Neuronal stem cell (in vitro differentiated cells): ENCODE data around the gene COX8A.

ENCODE experiments used
- DNase-seq: peaks from one replicate; pipeline ENCODE4 v3.0.0-alpha.2; 2013; ENCODE audit warnings: low spot score
- H2AFZ ChIP-seq: one replicate; pipeline ENCODE4 v1.6.1; 2013; ENCODE audit warnings: mild to moderate bottlenecking, low read length, inconsistent platforms
- H2AK5ac ChIP-seq: 2 replicates; pipeline ENCODE4 v1.6.1; 2013; ENCODE audit warnings: low read depth, mild to moderate bottlenecking, inconsistent platforms, low read length, moderate library complexity, mixed read lengths
- H2BK120ac ChIP-seq: 2 replicates; pipeline ENCODE4 v1.6.1; 2013; ENCODE audit warnings: low read depth, mild to moderate bottlenecking, inconsistent platforms, low read length, moderate library complexity, mixed read lengths
- H2BK12ac ChIP-seq: one replicate; pipeline ENCODE4 v1.6.1; 2013; ENCODE audit warnings: low read length, inconsistent platforms
- H2BK15ac ChIP-seq: 2 replicates; pipeline ENCODE4 v1.6.1; 2013; ENCODE audit warnings: mild to moderate bottlenecking, low read length, inconsistent platforms, mixed read lengths
- H2BK5ac ChIP-seq: one replicate; pipeline ENCODE4 v1.6.1; 2013; ENCODE audit warnings: inconsistent platforms, mild to moderate bottlenecking, low read length, moderate library complexity
- H3K14ac ChIP-seq: one replicate; pipeline ENCODE4 v1.6.1; 2013; ENCODE audit warnings: low read length, inconsistent platforms
- H3K18ac ChIP-seq: 2 replicates; pipeline ENCODE4 v1.6.1; 2013; ENCODE audit warnings: low read length, inconsistent platforms
- H3K23ac ChIP-seq: 2 replicates; pipeline ENCODE4 v1.6.1; 2013; ENCODE audit warnings: low read depth, mild to moderate bottlenecking, mixed read lengths, low read length, inconsistent platforms; ENCODE audit not compliant: poor library complexity
- H3K27ac ChIP-seq: replicated peaks from 3 replicates; pipeline ENCODE4 v1.5.1; 2013; ENCODE audit warnings: low read length, inconsistent platforms
- H3K27me3 ChIP-seq, 3 experiments: 2 replicates each; pipeline ENCODE4 v1.6.1; 2013; ENCODE audit warnings: low read length in 3 of 3, mild to moderate bottlenecking in 2 of 3, inconsistent platforms in 1 of 3, low read depth in 1 of 3, mixed read lengths in 1 of 3, moderate library complexity in 1 of 3; ENCODE audit not compliant: control insufficient read depth in 3 of 3, insufficient read depth in 3 of 3
- H3K36me3 ChIP-seq, 2 donors: replicated peaks in 1 of 2; 2 replicates each; pipeline ENCODE4 v1.6.1; 2013; ENCODE audit warnings: low read length in 2 of 2; ENCODE audit not compliant: control insufficient read depth in 2 of 2, insufficient read depth in 2 of 2
- H3K4ac ChIP-seq: 2 replicates; pipeline ENCODE4 v1.6.1; 2013; ENCODE audit warnings: inconsistent platforms, mild to moderate bottlenecking, low read length, moderate library complexity
- H3K4me1 ChIP-seq, 2 donors: 1 replicate in 1 of 2; 2 replicates in 1 of 2; pipeline ENCODE4 v1.6.1; 2013; ENCODE audit warnings: low read length in 2 of 2, low read depth in 1 of 2; ENCODE audit not compliant: control insufficient read depth in 2 of 2, insufficient read depth in 1 of 2
- H3K4me2 ChIP-seq: one replicate; pipeline ENCODE4 v1.6.1; 2013; ENCODE audit warnings: mild to moderate bottlenecking, low read length, inconsistent platforms; ENCODE audit not compliant: insufficient read depth, poor library complexity, severe bottlenecking
- H3K4me3 ChIP-seq, 2 donors: 2 replicates each; pipeline ENCODE4 v1.5.1; 2013; ENCODE audit warnings: low read length in 2 of 2, mild to moderate bottlenecking in 2 of 2, inconsistent platforms in 1 of 2, moderate library complexity in 1 of 2
- H3K79me1 ChIP-seq: one replicate; pipeline ENCODE4 v1.6.1; 2013; ENCODE audit warnings: low read depth, mild to moderate bottlenecking, inconsistent platforms, low read length, moderate library complexity
- H3K9ac ChIP-seq: one replicate; pipeline ENCODE4 v1.6.1; 2013; ENCODE audit warnings: mild to moderate bottlenecking, low read depth, low read length, inconsistent platforms; ENCODE audit not compliant: poor library complexity
- H3K9me3 ChIP-seq, 2 donors: replicated peaks in 1 of 2; 2 replicates each; pipeline versions ENCODE3 to v1.6.1; 2013; ENCODE audit warnings: low read length in 2 of 2, mild to moderate bottlenecking in 2 of 2, inconsistent platforms in 1 of 2, low read depth in 1 of 2, mixed read lengths in 1 of 2, moderate library complexity in 1 of 2; ENCODE audit not compliant: control insufficient read depth in 2 of 2, insufficient read depth in 1 of 2
- H4K8ac ChIP-seq: one replicate; pipeline ENCODE4 v1.6.1; 2013; ENCODE audit warnings: low read depth, mild to moderate bottlenecking, inconsistent platforms, low read length, moderate library complexity
- H4K91ac ChIP-seq: one replicate; pipeline ENCODE4 v1.6.1; 2013; ENCODE audit warnings: low read length, low read depth, mild to moderate bottlenecking, inconsistent platforms; ENCODE audit not compliant: poor library complexity
- WGBS, 2 donors: extraction: QIAGEN DNeasy Blood & Tissue Kit; methylation state at CpG; one replicate each; pipeline ENCODE4 v1.1.7; 2013; ENCODE audit warnings: missing lambda C conversion rate in 2 of 2, mixed read lengths in 1 of 2; ENCODE audit not compliant: insufficient read length in 2 of 2, insufficient replicate concordance in 1 of 2; ENCODE audit errors: extremely low coverage in 2 of 2; 5-methylcytosine and 5-hydroxymethylcytosine counted together

Gene COX8A

GRCh38 chr11:64011371-64011770, 37.0 kb downstream of the COX8A start:
- H3K79me1 ChIP-seq: peaks cover 3% of the 10 kb centered on the region

GRCh38 chr11:64013141-64013896, 38.9 kb downstream of the COX8A start:
- no peak for DNase-seq
- no peak overlapping the region for H2BK12ac ChIP-seq
- no peak overlapping the region for H2BK120ac ChIP-seq
- H3K18ac ChIP-seq: peak overlapping the region; percentile 80
- no peak overlapping the region for H3K4me3 ChIP-seq
- H3K27me3 ChIP-seq: peaks cover 0 to 16% (median 8%) of the 10 kb centered on the region in 3 experiments
- no peak overlapping the region for H3K27ac ChIP-seq
- no CpG with 5 or more reads among the region's 16 CpGs for WGBS, 2 donors
- H3K4me2 ChIP-seq: no peak overlapping the region
- H3K4me1 ChIP-seq: peaks cover 6 to 22% of the 10 kb centered on the region in 2 donors
- no peak overlapping the region for H3K4ac ChIP-seq
- peak overlapping the region; percentile 17 for H3K14ac ChIP-seq
- peaks cover 3% of the 10 kb centered on the region for H3K79me1 ChIP-seq
- H2AK5ac ChIP-seq: peak overlapping the region; percentile 98
- H3K9me3 ChIP-seq: peaks cover 0 to 3% of the 10 kb centered on the region in 2 donors
- no peaks in the 10 kb centered on the region for H3K36me3 ChIP-seq
- H2BK15ac ChIP-seq: no peak overlapping the region
- no peak overlapping the region for H2BK5ac ChIP-seq
- H3K23ac ChIP-seq: no peak overlapping the region
- no peak overlapping the region for H2AFZ ChIP-seq
- H3K9ac ChIP-seq: no peak overlapping the region
- no peak overlapping the region for H4K91ac ChIP-seq
- no peak overlapping the region for H4K8ac ChIP-seq

More at GRCh38 chr11:64011371-64011770, 37.0 kb downstream of the COX8A start:
- no peak overlapping the region for H3K4ac ChIP-seq
- no peak overlapping the region for H3K4me2 ChIP-seq
- no peak overlapping the region for H3K9ac ChIP-seq
- H2BK12ac ChIP-seq: no peak overlapping the region
- H4K91ac ChIP-seq: no peak overlapping the region
- H3K27ac ChIP-seq: no peak overlapping the region
- H3K18ac ChIP-seq: peak overlapping the region; percentile 71
- H3K36me3 ChIP-seq: no peaks in the 10 kb centered on the region
- no peak overlapping the region for H2BK120ac ChIP-seq
- WGBS, 2 donors: no CpG with 5 or more reads among the region's 8 CpGs
- peaks cover 0 to 36% (median 8%) of the 10 kb centered on the region in 3 experiments for H3K27me3 ChIP-seq
- no peak overlapping the region for H2BK15ac ChIP-seq
- H3K14ac ChIP-seq: no peak overlapping the region
- H2AFZ ChIP-seq: no peak overlapping the region
- peaks cover 18 to 30% of the 10 kb centered on the region in 2 donors for H3K4me1 ChIP-seq
- no peak overlapping the region for H4K8ac ChIP-seq
- H3K9me3 ChIP-seq: peaks cover 0 to 3% of the 10 kb centered on the region in 2 donors
- no peak overlapping the region for H3K4me3 ChIP-seq
- no peak overlapping the region for H2BK5ac ChIP-seq
- peak overlapping the region; percentile 25 for H3K23ac ChIP-seq
- DNase-seq: no peak
- H2AK5ac ChIP-seq: no peak overlapping the region

- Histone ChIP-seq H3K9me3 (peaks cover 0 to 3% of the 10 kb centered on the region in 2 donors), H3K4me3 (no peak overlapping the region), H3K4me1 (peaks cover 6 to 22% of the 10 kb centered on the region in 2 donors), H3K79me1 (peaks cover 3% of the 10 kb centered on the region), H4K91ac (no peak overlapping the region), H2AFZ (no peak overlapping the region), H2BK120ac (no peak overlapping the region), H2BK5ac (no peak overlapping the region), H3K9ac (peak overlapping the region; percentile 60), H3K14ac (no peak overlapping the region), H2AK5ac (peak overlapping the region; percentile 98), H3K23ac (no peak overlapping the region), H3K36me3 (no peaks in the 10 kb centered on the region), H3K18ac (peak overlapping the region; percentile 80), H3K4me2 (no peak overlapping the region), H3K27me3 (peaks cover 0 to 8% (median 7%) of the 10 kb centered on the region in 3 experiments), H2BK12ac (peak overlapping the region; percentile 58), H2BK15ac (no peak overlapping the region), H3K4ac (no peak overlapping the region), H4K8ac (no peak overlapping the region), H3K27ac (no peak overlapping the region)
- WGBS, 2 donors: no CpG with 5 or more reads among the region's 11 CpGs
- DNase-seq: no peak
Measured at GRCh38 chr11:64014356-64014755, 39.9 kb downstream of the COX8A start.

GRCh38 chr11:64015510-64015909, 41.1 kb downstream of the COX8A start:
- Histone ChIP-seq H3K36me3 (no peaks in the 10 kb centered on the region), H3K79me1 (peaks cover 5% of the 10 kb centered on the region), H3K27me3 (peaks cover 0 to 11% (median 3%) of the 10 kb centered on the region in 3 experiments), H2AK5ac (peak overlapping the region; percentile 94), H3K9me3 (peaks cover 0 to under 1% of the 10 kb centered on the region in 2 donors), H3K23ac (no peak overlapping the region), H3K4ac (no peak overlapping the region), H2BK15ac (peak overlapping the region; percentile 85), H2BK120ac (no peak overlapping the region), H3K4me2 (no peak overlapping the region), H3K9ac (peak overlapping the region; percentile 44), H2BK5ac (peak overlapping the region; percentile 39), H4K91ac (no peak overlapping the region), H3K4me3 (no peak overlapping the region), H3K4me1 (peaks cover 6 to 22% of the 10 kb centered on the region in 2 donors), H2BK12ac (peak overlapping the region; percentile 58), H3K18ac (no peak overlapping the region), H3K27ac (no peak overlapping the region), H2AFZ (no peak overlapping the region), H3K14ac (no peak overlapping the region), H4K8ac (peak overlapping the region; percentile 43)
- no peak for DNase-seq
- WGBS, 2 donors: no CpG with 5 or more reads among the region's 20 CpGs
